HepG2 (cell line): Measurements from ENCODE around the gene TRIM37.

Source experiments
- CTCF ChIP-seq: sonication (generic); formaldehyde crosslinking; IDR thresholded peaks from 2 replicates; pipeline ENCODE4 v1.5.0; 2020; ENCODE audit warnings: mild to moderate bottlenecking, missing genetic modification reagents, moderate library complexity
- POLR2AphosphoS5 ChIP-seq: IDR thresholded peaks from 2 replicates; pipeline ENCODE4 v1.6.1; 2012; ENCODE audit warnings: low read depth, low read length
- ZNF275 ChIP-seq: sonication (generic); formaldehyde crosslinking; IDR thresholded peaks from 2 replicates; pipeline ENCODE4 v1.8.0; 2022; ENCODE audit warnings: missing genetic modification reagents, mild to moderate bottlenecking, inconsistent platforms, borderline replicate concordance

- TF ChIP-seq ZNF275: no peak
- no peak for TF ChIP-seq POLR2AphosphoS5
- TF ChIP-seq CTCF (CRISPR knock-in tag): no peak
These were observed 1.9 kb upstream of the TRIM37 start for GRCh38 chr17:59108400-59109102.
